Fibroblast of pulmonary artery (primary cell): ENCODE results near the gene LAT.
"Not testable (repeated sequence)": the region's sequence is repeated elsewhere in the genome, so short reads cannot be mapped to it uniquely, and the experiment has no call there.

Experiments
- DNase-seq: peaks from one replicate; pipeline ENCODE4 v3.0.0-alpha.2; 2010; ENCODE audit warnings: low read depth
- H3K4me3 ChIP-seq: replicated peaks from 2 replicates; pipeline ENCODE4 v1.5.1; 2011; ENCODE audit warnings: low read depth, mild to moderate bottlenecking, control low read depth, low read length, moderate library complexity
- CTCF ChIP-seq: IDR thresholded peaks from 2 replicates; pipeline ENCODE4 v1.5.1; 2011; ENCODE audit warnings: mild to moderate bottlenecking, control low read depth, low read length, inconsistent platforms; ENCODE audit errors: missing control alignments

LAT gene

GRCh38 chr16:28990375-28991040, 5.7 kb downstream of the LAT start:
- H3K4me3 ChIP-seq: no peak overlapping the region
- DNase-seq: no peak
- TF ChIP-seq CTCF: no peak

- no peak for TF ChIP-seq CTCF
- no peak for DNase-seq
- no peak overlapping the region for H3K4me3 ChIP-seq
These were observed 6.8 kb downstream of the LAT start for GRCh38 chr16:28991687-28992086.

- no peak for DNase-seq
- TF ChIP-seq CTCF: no peak
These were observed 7.6 kb downstream of the LAT start for GRCh38 chr16:28992496-28992895.

GRCh38 chr16:28998837-28999236, 14.0 kb downstream of the LAT start:
- TF ChIP-seq CTCF: no peak
- H3K4me3 ChIP-seq: no peak overlapping the region
- DNase-seq: no peak

More at GRCh38 chr16:28992496-28992895, 7.6 kb downstream of the LAT start:
- no peak overlapping the region for H3K4me3 ChIP-seq

GRCh38 chr16:28999577-28999976, 14.7 kb downstream of the LAT start:
- no peak overlapping the region for H3K4me3 ChIP-seq
- DNase-seq: no peak
- no peak for TF ChIP-seq CTCF

- TF ChIP-seq CTCF: no peak
- no peak overlapping the region for H3K4me3 ChIP-seq
- no peak for DNase-seq
These were observed 15.2 kb downstream of the LAT start for GRCh38 chr16:29000019-29000418.

- not testable (repeated sequence) for H3K4me3 ChIP-seq, DNase-seq
These were observed 19.8 kb downstream of the LAT start for GRCh38 chr16:29004496-29005139.
